Activated CD8-positive, alpha-beta memory T cell treated with anti-CD3 and anti-CD28 coated beads, Interleukin-2, amount 10 ng/mL, durations not matched to agents 7 days and 5 days (primary cell): ENCODE data around the gene UQCRH. TPM values are rescaled to one million over a fixed set of nuclear protein-coding genes. Genes with fewer than 3 reads are reported as not detected.
"Not testable (repeated sequence)": the region's sequence is repeated elsewhere in the genome, so short reads cannot be mapped to it uniquely, and the experiment has no call there.

ENCODE experiments used
- ATAC-seq: fragments of 150-1000 bp; cut with Tn5 transposase; one replicate; pipeline ENCODE4 v1.10.0; 2021; ENCODE audit warnings: moderate library complexity
- CTCF ChIA-PET: fragments of 350-600 bp; sonication (Branson Sonifier 250); formaldehyde crosslinking; loops from one replicate; lab custom pipeline; 2021; ENCODE audit warnings: antibody characterized with exemption; lab: Charles Lee
- DNase-seq: peaks from one replicate; pipeline ENCODE4 v3.0.0-alpha.2; 2020
- H3K27ac Mint-ChIP-seq: one replicate; pipeline ENCODE4 v1.8.0; 2021; ENCODE audit warnings: mild to moderate bottlenecking, mixed read lengths
- H3K27me3 Mint-ChIP-seq: one replicate; pipeline ENCODE4 v1.8.0; 2021; ENCODE audit warnings: mixed read lengths
- H3K36me3 Mint-ChIP-seq: one replicate; pipeline ENCODE4 v1.8.0; 2021; ENCODE audit warnings: mild to moderate bottlenecking, mixed read lengths
- H3K4me1 Mint-ChIP-seq: one replicate; pipeline ENCODE4 v1.8.0; 2021; ENCODE audit warnings: mixed read lengths
- H3K4me3 Mint-ChIP-seq: one replicate; pipeline ENCODE4 v1.8.0; 2021; ENCODE audit warnings: mild to moderate bottlenecking, moderate library complexity, mixed read lengths
- H3K9me3 Mint-ChIP-seq: one replicate; pipeline ENCODE4 v1.8.0; 2022; ENCODE audit warnings: low read depth, mixed read lengths
- total RNA-seq, 2 experiments: library from RNA; stranded (reverse); gene quantifications; one replicate each; pipeline ENCODE4 v1.2.3, GENCODE V29; 2021

Gene UQCRH
- total RNA-seq, 2 experiments from 2014 or later, result 279 to 302 TPM

GRCh38 chr1:46343351-46343695, 39.8 kb downstream of the UQCRH start:
- Mint-ChIP-seq H3K27ac (no peak overlapping the region), H3K27me3 (no peaks in the 10 kb centered on the region), H3K36me3 (peaks cover 27% of the 10 kb centered on the region), H3K9me3 (no peaks in the 10 kb centered on the region), H3K4me3 (no peak overlapping the region), H3K4me1 (peaks cover 45% of the 10 kb centered on the region)
- no peak for ATAC-seq
- CTCF ChIA-PET, result interaction anchor here (1.5 kb wide), 1 partner anchor 10 kb away, joined by 3 read pairs; no protein-coding TSS in a partner anchor
- no peak for DNase-seq

- H3K27ac Mint-ChIP-seq, result no peak overlapping the region
- no peak overlapping the region for H3K4me3 Mint-ChIP-seq
- no peaks in the 10 kb centered on the region for H3K27me3 Mint-ChIP-seq
- ATAC-seq (no peak), DNase-seq (no peak)
- H3K4me1 Mint-ChIP-seq, result peaks cover 44% of the 10 kb centered on the region
- peaks cover 27% of the 10 kb centered on the region for H3K36me3 Mint-ChIP-seq
- no peaks in the 10 kb centered on the region for H3K9me3 Mint-ChIP-seq
- CTCF ChIA-PET, result interaction anchor here (1.0 kb wide), 1 partner anchor 40 kb away, joined by 3 read pairs; the partner anchor contains the start of genes LRRC41 and UQCRH
Observed at GRCh38 chr1:46343705-46344104, 40.2 kb downstream of the UQCRH start.

- H3K9me3 Mint-ChIP-seq, result no peaks in the 10 kb centered on the region
- no peak overlapping the region for H3K4me3 Mint-ChIP-seq
- DNase-seq (no peak), ATAC-seq (no peak)
- H3K4me1 Mint-ChIP-seq, result peaks cover 38% of the 10 kb centered on the region
- CTCF ChIA-PET, result interaction anchor here (1.0 kb wide), 1 partner anchor 41 kb away, joined by 3 read pairs; the partner anchor contains the start of genes LRRC41 and UQCRH
- no peaks in the 10 kb centered on the region for H3K27me3 Mint-ChIP-seq
- H3K36me3 Mint-ChIP-seq, result peaks cover 30% of the 10 kb centered on the region
- H3K27ac Mint-ChIP-seq, result peak overlapping the region; percentile 38
Observed at GRCh38 chr1:46344481-46344880, 41.0 kb downstream of the UQCRH start.

- no peak overlapping the region for H3K27ac Mint-ChIP-seq
- H3K4me1 Mint-ChIP-seq, result peaks cover 34% of the 10 kb centered on the region
- CTCF ChIA-PET, result interaction anchor here (1.6 to 6.2 kb wide), 2 partner anchors 12 to 99 kb away, joined by 7 to 53 read pairs; partner anchors contain the start of gene RAD54L
Observed at GRCh38 chr1:46345281-46345680, 41.8 kb downstream of the UQCRH start.

GRCh38 chr1:46352363-46352762, 48.9 kb downstream of the UQCRH start:
- Mint-ChIP-seq H3K4me3 (no peak overlapping the region), H3K9me3 (no peaks in the 10 kb centered on the region), H3K4me1 (peaks cover 8% of the 10 kb centered on the region), H3K27ac (no peak overlapping the region), H3K27me3 (no peaks in the 10 kb centered on the region), H3K36me3 (peaks cover 42% of the 10 kb centered on the region)
- DNase-seq, result no peak
- CTCF ChIA-PET, result interaction anchor here (1.4 kb wide), 1 partner anchor 129 kb away, joined by 3 read pairs; no protein-coding TSS in a partner anchor
- no peak for ATAC-seq

More at GRCh38 chr1:46345281-46345680, 41.8 kb downstream of the UQCRH start:
- Mint-ChIP-seq H3K36me3 (peaks cover 37% of the 10 kb centered on the region), H3K27me3 (no peaks in the 10 kb centered on the region), H3K4me3 (no peak overlapping the region), H3K9me3 (no peaks in the 10 kb centered on the region)
- ATAC-seq (no peak), DNase-seq (no peak)

GRCh38 chr1:46355920-46356319, 52.4 kb downstream of the UQCRH start:
- H3K27ac Mint-ChIP-seq, H3K4me1 Mint-ChIP-seq, H3K27me3 Mint-ChIP-seq, DNase-seq, H3K9me3 Mint-ChIP-seq, ATAC-seq, H3K4me3 Mint-ChIP-seq, CTCF ChIA-PET: not testable (repeated sequence)
- H3K36me3 Mint-ChIP-seq, result peaks cover 33% of the 10 kb centered on the region

GRCh38 chr1:46362158-46362557, 58.7 kb downstream of the UQCRH start:
- Mint-ChIP-seq H3K4me1 (no peaks in the 10 kb centered on the region), H3K36me3 (peaks cover 28% of the 10 kb centered on the region), H3K27ac (no peak overlapping the region), H3K9me3 (no peaks in the 10 kb centered on the region), H3K27me3 (no peaks in the 10 kb centered on the region), H3K4me3 (no peak overlapping the region)
- ATAC-seq (no peak), DNase-seq (no peak)
- CTCF ChIA-PET, result no interaction called here

GRCh38 chr1:46363121-46363520, 59.6 kb downstream of the UQCRH start:
- CTCF ChIA-PET, result no interaction called here
- no peaks in the 10 kb centered on the region for H3K9me3 Mint-ChIP-seq
- no peaks in the 10 kb centered on the region for H3K4me1 Mint-ChIP-seq
- H3K27ac Mint-ChIP-seq, result no peak overlapping the region
- H3K4me3 Mint-ChIP-seq, result no peak overlapping the region
- DNase-seq (no peak), ATAC-seq (no peak)
- peaks cover 31% of the 10 kb centered on the region for H3K36me3 Mint-ChIP-seq
- no peaks in the 10 kb centered on the region for H3K27me3 Mint-ChIP-seq

GRCh38 chr1:46364612-46365011, 61.1 kb downstream of the UQCRH start:
- peaks cover 31% of the 10 kb centered on the region for H3K36me3 Mint-ChIP-seq
- DNase-seq, result no peak
- H3K4me3 Mint-ChIP-seq, result no peak overlapping the region
- CTCF ChIA-PET, result interaction anchor here (1.1 kb wide), 1 partner anchor 17 kb away, joined by 6 read pairs; no protein-coding TSS in a partner anchor
- no peak for ATAC-seq
- peaks cover 2% of the 10 kb centered on the region for H3K4me1 Mint-ChIP-seq
- H3K27ac Mint-ChIP-seq, result no peak overlapping the region
- no peaks in the 10 kb centered on the region for H3K9me3 Mint-ChIP-seq
- no peaks in the 10 kb centered on the region for H3K27me3 Mint-ChIP-seq

GRCh38 chr1:46365796-46366195, 62.3 kb downstream of the UQCRH start:
- DNase-seq, H3K4me3 Mint-ChIP-seq, ATAC-seq, H3K27me3 Mint-ChIP-seq, H3K4me1 Mint-ChIP-seq, H3K27ac Mint-ChIP-seq, H3K9me3 Mint-ChIP-seq: not testable (repeated sequence)
- H3K36me3 Mint-ChIP-seq, result peaks cover 27% of the 10 kb centered on the region
- CTCF ChIA-PET, result interaction anchor here (2.2 kb wide), 1 partner anchor 8 kb away, joined by 5 read pairs; no protein-coding TSS in a partner anchor

Other genes with a start within 250 kb of the UQCRH start
- 1 to 10 TPM; 6.7 to 9.6 TPM for gene PIK3R3, start 171.1 kb upstream of the UQCRH start, total RNA-seq
- gene TSPAN1, start 128.6 kb upstream of the UQCRH start, total RNA-seq, result not detected
- gene P3R3URF, start 127.2 kb upstream of the UQCRH start, total RNA-seq, result not detected
- gene POMGNT1, start 105.3 kb upstream of the UQCRH start, total RNA-seq, result 10 to 100 TPM; 32.2 to 37.6 TPM
- gene LURAP1, start 100.4 kb upstream of the UQCRH start, total RNA-seq, result not detected
- gene RAD54L, start 55.9 kb upstream of the UQCRH start, total RNA-seq, result 10 to 100 TPM; 57.2 to 85.3 TPM
- 10 to 100 TPM; 33.4 to 44.7 TPM for gene LRRC41, start 82 bp upstream of the UQCRH start, total RNA-seq
- gene NSUN4, start 37.1 kb downstream of the UQCRH start, total RNA-seq, result 10 to 100 TPM; 20.6 to 26.7 TPM
- 1 to 10 TPM; 3.1 to 3.9 TPM for gene FAAH, start 90.6 kb downstream of the UQCRH start, total RNA-seq
- under 1 TPM in 1 of 2 experiments, not detected in 1; 0.15 TPM for gene DMBX1, start 186.1 kb downstream of the UQCRH start, total RNA-seq
- not detected for gene KNCN, start 247.9 kb downstream of the UQCRH start, total RNA-seq